HG03175 (cell line): ENCODE results near the gene NT5DC3.
"Not testable (repeated sequence)": the region's sequence is repeated elsewhere in the genome, so short reads cannot be mapped to it uniquely, and the experiment has no call there.

ENCODE experiments used
- ATAC-seq: cut with Tn5 transposase; IDR thresholded peaks from one replicate; pipeline ENCODE4 v1.9.1; 2021; ENCODE audit warnings: mild to moderate bottlenecking, moderate library complexity; ENCODE audit not compliant: unreplicated experiment

The NT5DC3 gene

DNA sequence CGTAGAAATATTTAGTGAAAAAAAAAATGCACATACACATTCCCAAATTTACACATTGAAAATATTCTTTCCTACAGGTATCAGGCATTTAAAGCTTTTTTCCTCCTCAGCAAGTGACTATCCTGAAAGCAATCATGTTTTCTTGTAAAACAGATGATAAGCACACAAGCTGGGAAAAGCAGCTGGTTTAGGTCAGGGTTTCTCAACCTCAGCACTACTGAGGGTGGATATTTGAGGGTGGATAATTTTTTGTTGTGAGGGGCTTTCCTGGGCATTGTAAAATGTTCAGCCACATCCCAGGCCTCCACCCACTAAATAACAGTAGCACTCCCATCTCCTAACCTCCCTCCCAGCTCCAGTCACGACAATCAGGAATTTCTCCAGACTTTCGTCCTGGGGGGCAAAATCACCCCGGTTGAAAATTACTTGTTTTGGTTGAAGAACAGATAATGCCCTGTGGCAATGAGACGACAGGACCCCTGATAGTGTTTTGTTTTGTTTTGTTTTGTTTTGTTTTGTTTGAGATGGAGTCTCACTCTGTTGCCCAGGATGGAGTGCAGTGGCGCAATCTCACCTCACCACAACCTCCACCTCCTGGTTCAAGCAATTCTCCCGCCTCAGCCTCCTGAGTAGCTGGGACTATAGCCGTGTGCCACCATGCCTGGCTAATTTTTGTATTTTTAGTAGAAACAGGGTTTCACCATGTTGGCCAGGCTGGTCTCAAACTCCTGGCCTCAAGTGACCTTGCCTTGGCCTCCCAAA is 15.0 kb upstream of the NT5DC3 start:
- no peak for ATAC-seq

GRCh38 chr12:103855036-103855712 is 14.1 kb upstream of the NT5DC3 start:
- no peak for ATAC-seq

- no peak for ATAC-seq
Observed at GRCh38 chr12:103854372-103854973, 13.4 kb upstream of the NT5DC3 start.

- ATAC-seq, result no peak
Observed at GRCh38 chr12:103852498-103852997, 11.5 kb upstream of the NT5DC3 start.

DNA sequence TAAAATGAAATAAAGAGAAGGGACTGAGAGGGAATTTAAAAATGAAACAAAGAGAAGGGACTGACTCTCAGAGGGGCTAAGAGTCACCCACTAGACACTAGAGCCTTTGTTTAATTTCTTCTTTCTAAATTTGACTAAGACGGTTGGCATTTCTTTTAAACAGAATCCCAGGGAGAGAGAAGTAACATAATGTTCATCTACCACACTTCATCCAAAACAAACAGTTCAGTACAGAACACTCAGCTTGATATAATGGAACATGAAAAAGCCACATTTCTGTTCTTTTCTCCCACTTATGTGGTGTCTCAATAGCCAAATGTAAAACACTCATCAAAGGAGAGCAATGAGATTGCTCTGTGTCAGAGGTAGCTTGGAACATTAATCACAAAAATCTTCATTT is 10.1 kb upstream of the NT5DC3 start:
- ATAC-seq, result no peak

GRCh38 chr12:103850429-103850828 is 9.4 kb upstream of the NT5DC3 start:
- ATAC-seq, result no peak

- ATAC-seq, result no peak
Observed at GRCh38 chr12:103848917-103849491, 8.0 kb upstream of the NT5DC3 start.

DNA sequence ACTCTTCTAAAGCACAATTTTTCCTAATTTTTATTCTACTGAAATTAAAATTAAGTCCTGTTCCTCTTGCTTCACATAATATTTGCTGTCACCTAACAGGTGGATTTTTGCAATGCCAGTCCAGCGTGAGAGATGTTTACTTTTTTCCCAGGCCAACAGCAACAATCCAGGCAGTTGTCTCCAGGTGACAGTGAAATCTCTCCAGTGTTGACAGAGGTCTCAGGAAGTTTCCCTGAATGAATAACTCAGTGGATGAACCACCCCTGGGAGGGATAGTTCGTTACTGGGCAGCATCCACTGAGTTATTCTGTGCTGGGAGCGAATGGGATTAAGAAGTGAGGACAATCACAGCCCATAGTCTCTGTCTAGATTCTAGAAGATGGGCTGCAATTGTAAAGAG is 7.1 kb upstream of the NT5DC3 start:
- ATAC-seq, result no peak

- ATAC-seq, result no peak
Observed at GRCh38 chr12:103846415-103846814, 5.4 kb upstream of the NT5DC3 start.

GRCh38 chr12:103844305-103844704 is 3.3 kb upstream of the NT5DC3 start:
- ATAC-seq, result no peak

GRCh38 chr12:103841690-103842584 is 903 bp upstream of the NT5DC3 start:
- ATAC-seq, result peak; percentile 2

DNA sequence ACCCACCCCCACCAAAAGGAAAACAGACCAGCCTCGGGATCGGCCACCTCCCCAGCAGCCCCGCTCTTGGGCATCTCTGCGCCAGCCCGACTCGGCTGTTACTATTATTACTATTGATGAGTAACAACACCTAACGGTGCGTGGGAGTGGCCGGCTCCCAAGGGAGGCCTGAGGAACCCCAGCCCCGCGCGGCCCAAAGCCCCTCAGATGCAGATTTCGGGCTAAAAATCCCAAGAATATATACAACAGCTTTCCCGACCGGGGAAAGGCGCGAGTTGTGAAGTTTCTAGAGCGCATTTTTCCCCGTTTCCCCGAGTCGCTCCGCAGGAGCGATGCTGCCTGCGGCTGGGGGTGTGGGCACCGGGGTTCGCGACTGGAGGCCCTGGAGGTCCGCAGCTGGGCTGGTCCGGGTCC is 565 bp downstream of the NT5DC3 start:
- ATAC-seq, result peak; percentile 35

DNA sequence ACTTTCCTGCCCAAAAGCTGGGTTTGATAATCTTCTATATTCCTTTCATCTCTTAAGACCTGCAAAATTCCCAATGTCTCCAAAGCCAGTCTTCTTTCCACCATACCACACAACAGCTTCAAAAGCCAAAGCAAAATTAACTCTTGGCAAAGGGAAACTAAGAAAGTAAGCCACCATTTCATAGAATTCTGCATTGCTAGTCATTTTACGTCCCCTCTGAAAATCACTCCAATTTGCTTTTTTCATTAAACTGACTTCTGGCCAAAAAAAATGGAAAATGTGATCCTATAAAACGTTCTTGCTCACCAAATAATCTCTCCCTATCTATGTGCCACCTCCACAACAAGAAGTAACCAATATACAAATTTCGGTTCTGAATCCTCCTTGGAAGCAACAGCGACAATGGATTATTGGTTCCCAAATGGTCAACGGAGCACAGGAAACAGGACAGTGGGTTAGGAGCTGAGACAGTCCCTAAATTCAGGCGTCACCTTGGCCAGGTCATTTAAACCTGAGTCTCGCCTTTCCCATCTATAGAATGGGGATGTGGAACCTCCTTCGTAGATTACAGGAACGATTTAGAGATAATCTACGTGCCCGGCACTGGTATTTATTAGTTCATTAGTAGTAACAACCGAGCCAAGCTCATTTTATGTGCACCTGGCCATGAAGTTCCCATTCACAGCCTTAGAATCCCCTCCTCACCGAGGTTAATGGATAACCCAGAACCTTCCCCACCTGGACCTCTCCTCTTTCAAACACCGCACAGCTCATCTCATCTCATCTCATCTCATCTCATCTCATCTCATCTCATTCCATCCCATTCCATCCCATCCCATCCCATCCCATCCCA is 1.2 kb downstream of the NT5DC3 start:
- no peak for ATAC-seq

DNA sequence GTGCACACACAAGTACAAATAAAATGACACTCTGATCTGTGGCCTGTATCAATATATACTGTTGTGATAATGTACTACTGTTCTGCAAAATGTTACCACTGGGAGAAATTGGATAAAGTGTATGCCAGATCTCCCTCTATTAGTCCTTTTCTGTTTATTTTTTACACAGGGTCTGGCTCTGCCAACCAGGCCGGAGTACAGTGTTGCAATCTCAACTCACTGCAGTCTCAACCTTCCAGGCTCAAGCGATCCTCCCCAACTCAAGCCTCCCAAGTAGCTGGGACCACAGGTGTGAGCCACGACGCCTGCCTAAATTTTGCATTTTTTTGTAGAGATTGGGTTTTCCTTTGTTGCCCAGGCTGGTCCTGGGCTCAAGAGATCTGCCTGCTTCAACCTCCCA is 1.9 kb downstream of the NT5DC3 start:
- no peak for ATAC-seq

DNA sequence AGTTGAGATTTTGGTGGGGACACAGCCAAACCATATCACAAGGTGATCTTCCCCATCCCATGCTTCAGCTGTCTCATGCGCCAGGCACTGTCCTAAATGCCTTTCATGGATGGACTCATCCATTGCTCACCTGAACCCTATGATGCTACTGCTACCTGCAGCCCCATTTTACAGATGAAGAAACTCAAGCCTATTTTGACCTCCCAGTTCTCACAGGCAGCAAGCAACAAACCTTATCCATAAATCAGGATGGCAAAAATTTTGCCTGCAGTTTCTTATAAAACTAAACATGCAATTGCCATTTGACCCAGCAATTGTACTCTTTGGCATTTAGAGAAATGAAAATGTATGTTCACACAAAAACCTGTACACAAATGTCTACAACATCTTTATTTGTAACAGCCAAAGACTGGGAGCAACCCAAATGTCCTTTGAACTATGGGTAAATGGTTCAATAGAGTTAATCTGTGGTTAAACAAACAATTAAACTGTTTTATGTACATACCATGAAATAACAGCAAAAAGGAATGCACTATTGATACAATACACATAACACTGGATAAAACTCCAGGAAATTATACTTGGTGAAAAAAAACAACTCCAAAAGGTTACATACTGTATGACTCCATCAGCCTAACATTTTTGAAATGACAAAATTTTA is 2.6 kb downstream of the NT5DC3 start:
- no peak for ATAC-seq

DNA sequence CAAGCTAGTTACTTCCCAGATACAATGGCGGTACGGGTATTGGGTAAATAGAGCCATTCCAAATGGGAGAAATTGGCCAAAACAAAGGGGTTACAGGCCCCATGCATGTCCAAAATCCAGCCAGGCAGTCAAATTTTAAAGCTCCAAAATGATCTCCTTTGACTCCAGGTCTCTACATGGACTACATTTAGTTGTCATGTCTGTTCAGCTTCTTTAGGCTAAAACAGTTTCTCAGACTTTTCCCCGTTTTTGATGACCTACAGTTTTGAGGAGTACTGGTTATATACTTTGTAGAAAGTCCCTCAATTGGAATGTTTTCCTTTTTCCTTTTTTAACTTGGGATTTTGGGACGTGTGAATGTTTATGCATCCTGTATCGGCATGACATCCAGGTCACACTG is 4.7 kb downstream of the NT5DC3 start:
- ATAC-seq, result no peak

- ATAC-seq, result not testable (repeated sequence)
Observed at GRCh38 chr12:103835747-103836335, 5.2 kb downstream of the NT5DC3 start.

GRCh38 chr12:103834942-103835341 is 6.1 kb downstream of the NT5DC3 start:
- ATAC-seq, result no peak

DNA sequence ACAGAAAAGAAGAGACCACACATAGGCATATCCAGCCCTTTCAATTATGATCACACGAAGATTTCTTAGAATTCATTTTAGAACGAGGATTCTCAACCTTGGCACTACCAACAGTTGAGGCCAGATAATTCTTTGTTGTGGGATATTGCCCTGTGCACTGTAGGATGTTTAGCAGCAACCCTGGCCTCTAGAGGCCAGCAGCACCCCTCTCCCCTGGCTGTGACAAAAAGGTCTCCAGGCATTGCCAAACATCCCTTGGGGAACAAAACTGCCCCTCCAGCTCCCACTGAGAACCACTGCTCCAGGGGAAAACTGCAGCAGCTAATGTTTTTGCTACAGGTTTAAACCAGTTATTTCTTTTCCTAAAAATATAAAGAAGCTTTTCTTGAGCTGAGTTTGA is 7.1 kb downstream of the NT5DC3 start:
- ATAC-seq, result no peak
